Muscle layer of duodenum (tissue), 2 donors: Measurements from ENCODE around the gene KIF26A.

ENCODE experiments used
- H3K27ac ChIP-seq: one replicate; pipeline ENCODE4 v1.7.0; 2013; ENCODE audit warnings: mild to moderate bottlenecking, low read length
- H3K27me3 ChIP-seq: one replicate; pipeline ENCODE4 v1.7.0; 2013; ENCODE audit warnings: low read depth, mild to moderate bottlenecking, control low read depth, low read length
- H3K36me3 ChIP-seq, 2 donors: one replicate each; pipeline ENCODE4 v1.7.0; 2013; ENCODE audit warnings: low read length in 2 of 2, control low read depth in 1 of 2, mild to moderate bottlenecking in 1 of 2; ENCODE audit not compliant: insufficient read depth in 2 of 2, control insufficient read depth in 1 of 2
- H3K4me1 ChIP-seq, 2 donors: one replicate each; pipeline ENCODE4 v1.7.0; 2013; ENCODE audit warnings: low read length in 2 of 2, mild to moderate bottlenecking in 2 of 2, control low read depth in 1 of 2, moderate library complexity in 1 of 2; ENCODE audit not compliant: insufficient read depth in 2 of 2, control insufficient read depth in 1 of 2
- H3K4me3 ChIP-seq, 2 donors: one replicate each; pipeline ENCODE4 v1.7.0; 2013; ENCODE audit warnings: low read length in 2 of 2, low read depth in 1 of 2, mild to moderate bottlenecking in 1 of 2
- H3K9me3 ChIP-seq, 2 donors: one replicate each; pipeline ENCODE4 v1.7.0; 2013; ENCODE audit warnings: low read length in 2 of 2, control low read depth in 1 of 2, mild to moderate bottlenecking in 1 of 2; ENCODE audit not compliant: control insufficient read depth in 1 of 2
- donor health status: healthy.

KIF26A gene

DNA sequence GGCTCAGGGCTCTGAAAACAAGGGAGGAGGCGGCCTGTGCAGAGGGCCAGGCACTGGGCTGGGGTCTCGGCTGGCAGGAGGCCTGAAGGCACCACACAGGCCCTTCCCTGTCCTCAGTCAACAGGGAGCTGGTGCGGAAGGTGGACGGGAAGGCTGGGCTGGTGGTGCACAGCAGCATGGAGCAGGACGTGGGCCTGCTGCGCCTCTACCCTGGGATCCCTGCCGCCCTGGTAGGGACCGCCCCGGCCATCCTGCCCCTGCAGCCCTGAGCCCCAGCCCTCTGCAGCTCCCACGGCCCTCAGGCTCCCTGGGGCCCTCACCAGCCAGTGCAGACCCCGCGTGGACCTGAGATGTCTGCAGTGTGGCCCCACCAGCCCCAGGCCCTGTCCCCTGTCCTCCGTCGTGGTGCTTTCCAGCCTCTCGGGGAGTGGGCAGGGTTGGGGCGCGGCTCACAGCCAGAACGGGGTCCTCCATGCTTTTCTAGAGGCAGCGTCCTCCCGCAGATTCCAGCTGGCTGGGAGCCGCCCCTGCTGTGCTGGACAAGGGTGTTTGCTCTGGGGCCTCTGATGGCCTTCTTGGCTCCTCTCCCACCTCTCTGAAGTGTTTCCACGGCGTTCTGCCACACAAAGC is 34.8 kb upstream of the KIF26A start:
- Histone ChIP-seq H3K9me3 (no peaks in the 10 kb centered on the region), H3K27ac (no peak overlapping the region), H3K27me3 (no peaks in the 10 kb centered on the region), H3K36me3 (no peaks in the 10 kb centered on the region), H3K4me1 (no peaks in the 10 kb centered on the region), H3K4me3 (no peak overlapping the region)

DNA sequence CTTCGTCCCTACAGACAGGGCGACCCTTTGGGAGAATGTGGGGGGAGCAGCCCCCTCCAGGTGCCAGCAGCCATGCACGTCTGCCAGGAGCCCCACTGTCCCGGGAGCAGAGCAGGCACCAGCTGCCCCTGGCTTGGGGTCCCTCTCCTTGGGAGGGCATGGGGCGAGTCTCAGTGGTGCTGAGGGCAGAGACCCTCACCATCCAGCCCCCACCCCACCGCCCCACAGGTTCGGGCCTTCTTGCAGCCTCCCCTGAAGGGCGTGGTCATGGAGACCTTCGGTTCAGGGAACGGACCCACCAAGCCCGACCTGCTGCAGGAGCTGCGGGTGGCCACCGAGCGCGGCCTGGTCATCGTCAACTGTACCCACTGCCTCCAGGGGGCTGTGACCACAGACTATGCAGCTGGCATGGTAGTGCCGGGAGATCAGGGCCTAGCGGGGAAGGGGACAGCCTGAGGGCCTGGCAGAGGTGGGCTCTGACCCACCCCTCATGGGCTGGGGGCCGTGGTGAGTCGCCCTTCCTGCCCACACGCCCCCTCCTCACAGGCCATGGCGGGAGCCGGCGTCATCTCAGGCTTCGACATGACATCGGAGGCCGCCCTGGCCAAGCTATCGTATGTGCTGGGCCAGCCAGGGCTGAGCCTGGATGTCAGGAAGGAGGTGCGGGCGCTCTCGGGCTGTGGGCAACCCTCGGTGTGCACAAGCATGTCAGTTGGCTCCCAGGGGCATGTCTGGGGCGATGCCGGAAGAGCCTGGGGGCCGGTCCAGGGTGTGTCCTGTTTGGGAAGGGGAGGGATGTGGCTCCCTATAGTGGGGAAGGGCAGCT is 34.1 kb upstream of the KIF26A start:
- no peaks in the 10 kb centered on the region for H3K27me3 ChIP-seq
- H3K9me3 ChIP-seq, result no peaks in the 10 kb centered on the region
- no peaks in the 10 kb centered on the region for H3K36me3 ChIP-seq
- no peaks in the 10 kb centered on the region for H3K4me1 ChIP-seq
- no peak overlapping the region for H3K4me3 ChIP-seq
- no peak overlapping the region for H3K27ac ChIP-seq

GRCh38 chr14:104105071-104105821 is 33.1 kb upstream of the KIF26A start:
- Histone ChIP-seq H3K4me1 (no peaks in the 10 kb centered on the region), H3K36me3 (no peaks in the 10 kb centered on the region), H3K27me3 (no peaks in the 10 kb centered on the region), H3K4me3 (no peak overlapping the region), H3K27ac (no peak overlapping the region), H3K9me3 (no peaks in the 10 kb centered on the region)

- Histone ChIP-seq H3K27ac (no peak overlapping the region), H3K4me1 (no peaks in the 10 kb centered on the region)
Measured at GRCh38 chr14:104105822-104106470, 32.4 kb upstream of the KIF26A start.

DNA sequence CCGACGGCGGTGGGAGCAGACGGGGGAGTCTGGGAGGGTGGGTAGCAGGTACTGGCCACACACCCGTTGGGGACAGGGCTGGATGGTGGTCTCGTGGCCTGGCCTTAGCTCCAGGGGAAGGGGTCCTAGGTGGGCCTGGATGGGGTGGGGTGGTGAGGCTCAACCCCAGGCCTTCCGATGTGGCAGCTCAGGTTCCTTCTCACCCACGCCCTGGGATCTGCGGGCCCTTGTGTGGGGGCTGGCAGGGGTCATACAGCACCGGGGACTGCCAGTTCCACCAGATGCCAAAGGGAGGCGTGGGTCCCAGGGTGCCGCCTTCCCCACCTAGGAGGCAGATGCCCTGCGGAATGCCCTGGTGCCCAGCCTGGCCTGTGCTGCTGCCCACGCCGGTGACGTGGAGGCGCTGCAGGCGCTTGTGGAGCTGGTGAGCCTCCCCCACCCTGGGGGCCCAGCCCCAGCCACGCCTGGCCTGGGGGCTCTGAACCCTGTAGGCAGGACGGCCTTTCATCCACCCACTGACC is 31.9 kb upstream of the KIF26A start:
- H3K27me3 ChIP-seq, result no peaks in the 10 kb centered on the region
- no peaks in the 10 kb centered on the region for H3K9me3 ChIP-seq
- no peaks in the 10 kb centered on the region for H3K4me1 ChIP-seq
- no peak overlapping the region for H3K27ac ChIP-seq
- H3K4me3 ChIP-seq, result no peak overlapping the region
- H3K36me3 ChIP-seq, result no peaks in the 10 kb centered on the region

More at GRCh38 chr14:104105822-104106470, 32.4 kb upstream of the KIF26A start:
- Histone ChIP-seq H3K27me3 (no peaks in the 10 kb centered on the region), H3K4me3 (no peak overlapping the region), H3K36me3 (no peaks in the 10 kb centered on the region), H3K9me3 (no peaks in the 10 kb centered on the region)

DNA sequence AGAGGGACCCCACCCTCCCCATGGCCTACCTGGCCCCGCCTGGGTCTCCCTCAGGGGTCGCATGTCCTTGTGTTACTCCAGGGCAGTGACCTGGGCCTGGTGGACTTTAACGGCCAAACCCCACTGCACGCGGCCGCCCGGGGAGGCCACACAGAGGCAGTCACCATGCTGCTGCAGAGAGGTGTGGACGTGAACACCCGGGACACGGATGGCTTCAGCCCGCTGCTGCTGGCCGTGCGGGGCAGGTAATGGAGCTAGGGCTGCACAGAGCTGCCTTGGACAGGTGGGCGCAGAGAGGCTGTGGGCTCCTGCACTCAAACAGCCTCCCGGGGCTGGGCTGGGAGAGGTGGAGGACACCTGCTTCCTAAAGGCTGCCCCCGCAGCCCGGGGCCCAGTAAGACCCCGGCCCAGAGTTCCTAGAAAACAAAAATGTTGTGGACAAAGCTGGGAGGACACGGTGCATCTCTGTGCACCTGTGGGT is 31.2 kb upstream of the KIF26A start:
- H3K27ac ChIP-seq, result no peak overlapping the region
- no peaks in the 10 kb centered on the region for H3K9me3 ChIP-seq
- H3K4me3 ChIP-seq, result no peak overlapping the region
- no peaks in the 10 kb centered on the region for H3K27me3 ChIP-seq
- no peaks in the 10 kb centered on the region for H3K36me3 ChIP-seq
- H3K4me1 ChIP-seq, result no peaks in the 10 kb centered on the region

DNA sequence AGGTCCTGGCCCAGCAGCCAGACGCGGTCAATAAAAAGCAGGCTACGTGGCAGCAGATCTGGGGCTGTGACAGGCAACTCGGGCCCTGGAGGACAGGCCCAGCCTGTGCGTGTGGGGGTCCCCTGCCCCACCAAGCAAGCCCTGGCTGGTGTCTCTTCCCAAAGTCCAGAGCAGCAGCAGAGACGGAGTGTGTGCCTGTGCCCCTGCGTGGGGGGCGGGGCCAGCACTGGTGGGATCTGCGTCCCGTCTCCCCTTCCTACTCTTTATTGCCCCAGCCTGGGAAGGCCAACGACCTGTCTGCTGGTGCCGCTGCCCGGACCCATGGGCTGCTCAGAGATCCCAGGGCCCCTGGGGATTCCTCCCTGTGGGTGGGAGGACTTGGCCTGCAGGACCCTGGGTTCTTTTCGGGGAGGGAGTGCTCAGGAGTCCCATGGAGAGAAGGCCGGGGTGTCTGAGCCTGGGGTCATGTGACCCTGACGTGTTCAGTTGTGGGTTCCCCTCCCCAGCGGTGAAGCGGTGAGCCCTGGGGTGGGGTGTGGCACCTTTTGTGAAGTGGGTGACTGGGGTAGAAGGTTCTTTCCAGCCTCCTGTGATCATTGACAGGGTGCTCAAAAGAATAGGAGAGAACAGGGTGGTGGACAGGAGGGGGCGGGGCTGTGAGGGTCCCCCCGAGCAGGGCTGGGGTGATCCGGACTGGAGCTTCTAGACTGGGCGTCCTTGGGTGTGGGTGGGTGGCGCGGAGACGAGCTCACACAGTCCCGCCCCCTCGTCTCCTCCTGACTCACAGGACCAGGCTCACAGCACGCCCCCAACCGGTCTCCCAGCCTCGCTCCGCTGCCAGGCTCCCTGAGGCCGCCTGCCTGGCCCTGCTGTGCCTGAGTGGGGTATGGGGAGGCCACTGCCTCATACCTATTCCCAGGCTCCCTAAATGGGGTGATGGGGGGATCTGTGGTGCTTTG is 30.5 kb upstream of the KIF26A start:
- Histone ChIP-seq H3K36me3 (no peaks in the 10 kb centered on the region), H3K27ac (no peak overlapping the region), H3K4me3 (no peak overlapping the region), H3K9me3 (no peaks in the 10 kb centered on the region), H3K4me1 (no peaks in the 10 kb centered on the region), H3K27me3 (no peaks in the 10 kb centered on the region)

DNA sequence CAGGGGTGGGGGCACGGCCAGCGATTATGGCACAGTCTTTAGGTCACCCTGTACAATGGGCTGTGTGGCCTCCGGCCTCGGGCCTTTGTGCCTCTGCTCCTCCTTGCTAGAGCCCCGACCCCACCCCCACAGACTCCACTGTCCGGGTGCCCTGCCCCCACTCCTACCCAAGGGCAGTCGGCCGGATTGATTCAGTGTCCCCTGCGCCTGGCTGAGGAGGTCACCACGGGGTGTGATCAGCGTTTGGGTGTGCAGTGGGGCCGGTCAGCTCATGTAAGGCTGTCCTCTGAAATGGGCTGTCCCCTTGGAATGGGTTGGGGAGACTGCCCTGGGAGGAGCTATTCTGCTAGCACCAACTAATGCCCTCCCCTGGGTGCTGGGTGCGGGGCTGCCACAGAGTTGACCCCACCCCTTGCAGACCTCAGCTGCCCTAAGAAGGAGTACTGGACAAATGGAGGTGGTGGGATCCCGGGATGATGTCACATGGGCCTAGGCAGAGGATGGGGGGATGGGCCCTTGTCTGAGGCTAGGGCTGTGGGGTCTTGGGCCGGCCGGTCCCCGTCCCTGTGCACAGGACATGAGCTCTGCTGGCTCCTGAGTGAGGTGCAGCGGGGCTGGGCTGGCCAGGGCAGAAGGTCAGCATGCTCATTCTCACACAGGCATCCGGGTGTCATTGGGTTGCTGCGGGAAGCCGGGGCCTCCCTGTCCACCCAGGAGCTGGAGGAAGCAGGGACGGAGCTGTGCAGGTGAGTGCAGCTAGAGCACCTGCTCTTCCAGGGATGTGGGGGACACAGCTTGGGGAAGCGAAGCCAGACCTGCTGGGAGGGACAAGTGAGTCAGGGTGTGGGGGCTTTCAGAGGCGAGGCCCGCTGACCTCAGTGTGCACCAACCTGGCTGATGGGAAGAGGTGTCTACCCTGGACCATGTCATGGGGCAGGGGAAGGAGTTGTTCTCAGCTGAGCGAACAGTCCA is 29.5 kb upstream of the KIF26A start:
- Histone ChIP-seq H3K4me3 (no peak overlapping the region), H3K9me3 (no peaks in the 10 kb centered on the region), H3K27me3 (no peaks in the 10 kb centered on the region), H3K36me3 (no peaks in the 10 kb centered on the region), H3K27ac (no peak overlapping the region), H3K4me1 (no peaks in the 10 kb centered on the region)

GRCh38 chr14:104109731-104110361 is 28.5 kb upstream of the KIF26A start:
- H3K36me3 ChIP-seq, result no peaks in the 10 kb centered on the region
- no peaks in the 10 kb centered on the region for H3K9me3 ChIP-seq
- H3K27me3 ChIP-seq, result no peaks in the 10 kb centered on the region
- H3K27ac ChIP-seq, result no peak overlapping the region
- no peaks in the 10 kb centered on the region for H3K4me1 ChIP-seq
- no peak overlapping the region for H3K4me3 ChIP-seq
